Heart left ventricle (tissue), 16 donors: ENCODE data around the gene RND2. TPM values are rescaled to one million over a fixed set of nuclear protein-coding genes. Genes with fewer than 3 reads are reported as not detected.

ENCODE experiments used
- ATAC-seq, 4 donors: fragments of 200-7000 bp; cut with Tn5 transposase; one replicate each; pipeline ENCODE4 v1.9.1; 2020 to 2022; ENCODE audit warnings: moderate library complexity in 4 of 4, mild to moderate bottlenecking in 3 of 4, moderate number of reproducible peaks in 1 of 4
- DNase-seq, 5 donors: peaks; one replicate each; pipeline ENCODE4 v3.0.0-alpha.2; 2020
- H3K27ac ChIP-seq, 12 donors: fragments of 200-600 bp; sonication (generic) in 4 of 12; one replicate each; pipeline versions ENCODE4 v1.5.0 to v1.8.0; 2016 to 2022; ENCODE audit warnings: mild to moderate bottlenecking in 2 of 12
- H3K27me3 ChIP-seq, 9 donors: fragments of 200-600 bp; sonication (generic) in 2 of 9; one replicate each; pipeline versions ENCODE4 v1.5.1 to v1.8.0; 2016 to 2022; ENCODE audit warnings: mild to moderate bottlenecking in 3 of 9
- H3K36me3 ChIP-seq, 9 donors: fragments of 200-600 bp; sonication (generic) in 2 of 9; one replicate each; pipeline versions ENCODE4 v1.5.0 to v1.8.0; 2018 to 2022; ENCODE audit warnings: mild to moderate bottlenecking in 2 of 9
- H3K4me1 ChIP-seq, 12 donors: fragments of 200-600 bp; sonication (generic) in 4 of 12; one replicate each; pipeline versions ENCODE4 v1.5.0 to v1.8.0; 2016 to 2022; ENCODE audit warnings: mild to moderate bottlenecking in 3 of 12
- H3K4me3 ChIP-seq, 12 donors: fragments of 200-600 bp; sonication (generic) in 4 of 12; one replicate each; pipeline versions ENCODE4 v1.5.0 to v1.8.0; 2017 to 2022; ENCODE audit warnings: mild to moderate bottlenecking in 9 of 12, moderate library complexity in 4 of 12
- H3K9me3 ChIP-seq, 12 donors: fragments of 200-600 bp; sonication (generic) in 4 of 12; one replicate each; pipeline versions ENCODE4 v1.5.0 to v1.8.0; 2016 to 2022; ENCODE audit warnings: mild to moderate bottlenecking in 1 of 12
- CTCF ChIP-seq, 12 donors: fragments of 200-600 bp; sonication (generic) in 4 of 12; IDR thresholded peaks; one replicate each; pipeline versions ENCODE4 v1.5.0 to v1.8.0; 2018 to 2022; ENCODE audit warnings: antibody characterized with exemption in 12 of 12, mild to moderate bottlenecking in 5 of 12
- POLR2A ChIP-seq, 2 donors: fragments of 450-650 bp; IDR thresholded peaks; one replicate each; pipeline ENCODE4 v1.6.1; 2017; ENCODE audit warnings: antibody characterized with exemption in 2 of 2, mild to moderate bottlenecking in 2 of 2, moderate library complexity in 2 of 2
- WGBS, 4 donors: extraction: QIAGEN DNeasy Blood & Tissue Kit in 2 of 4; methylation state at CpG; one replicate each; pipeline versions ENCODE4 v1.1.5 to v1.1.7; 2013 to 2018; 5-methylcytosine and 5-hydroxymethylcytosine counted together
- intact Hi-C, 10 donors: fragments of 100-400 bp; cut with DNase I; formaldehyde crosslinking; loops; one replicate each; pipeline versions ENCODE4 v1.11.1 to v1.14.2; 2022
- polyA plus RNA-seq, 2 donors: library from polyadenylated mRNA; stranded (reverse); fragments of 200-250 nt; gene quantifications; one replicate each; pipeline ENCODE4 v1.2.3, GENCODE V29; 2013
- total RNA-seq, 9 donors: library from RNA; depleted of rRNA in 2 of 9; stranded (reverse); fragments of >200 nt in 2 of 9; fragmentation: NEBNext Ultra II Directional in 3 of 9; extraction: Animal tissue kit (Norgen Biotek cat#: 25700) in 3 of 9; gene quantifications; one replicate each; pipeline versions ENCODE4 v1.1.0 to v1.2.4, GENCODE V29; 2016 to 2023
- donor health status: ischemic (EF 13 %, LVEDD 7.1; RV severe dilation, severe dysfunction).
- donor health status: healthy with polysubstance abuse.
- donor health status: DM: no; HTN: yes; CAD: no.
- donor health status: DM: no; HTN: no; CAD: no.
- donor health status: ischemic (EF 25% LVEDD 6.9; RV normal size, moderate dysfunction).
- donor health status: ischemic (EF 25% LVEDD 5.7; RV mildly dilated, moderate dysfunction).
- donor health status: healthy.
- donor health status: DM: yes; HTN: yes; CAD: no.
- donor health status: ischemic (EF 35%, LVEDD 5.7; RV mildly dilated, moderate dysfunction).
- donor health status: nonischemic (EF 11% LVEDD 7.7; RV severe dilation, severe dysfunction).
- donor health status: DM: yes; HTN: yes; CAD: no.
- donor health status: PGD.
- donor health status: ischemic (EF 29% LVEDD 5.4; RV normal size, mild dysfunction).
- donor health status: nonischemic (EF 23%, LVEDD 6.1; RV moderate dilation, normal function).

Gene RND2
- total and polyA plus RNA-seq, 11 donors = 0.10 to 1.6 (median 0.56) TPM

- WGBS, 4 donors = 0 to 1% (median 0%) methylated on average over 26 to 39 of the region's 39 CpGs
- H3K4me3 ChIP-seq = peak within 1 kb of the TSS; percentile 63 to 100 (median 92)
- intact Hi-C loops = loop anchor here in 2 of 10 donors (1.0 kb wide), 2 partner anchors 16 to 18 kb away; partner anchors contain the start of genes RPL27 (in 2 of the 2) and AARSD1 (in 1 of the 2)
- ATAC-seq (peak; percentile 92 to 95 (median 92)), DNase-seq (peak; percentile 94 to 97 (median 95))
- H3K36me3 ChIP-seq = peaks cover 0 to 18% (median 5%) of the 10 kb centered on the region in 9 donors
- H3K27me3 ChIP-seq = no peaks in the 10 kb centered on the region
- TF ChIP-seq CTCF (IDR thresholded peaks at IDR 0.05) (no peak), POLR2A (IDR thresholded peaks at IDR 0.05) (peak in 1 of 2 donors; percentile 40)
- H3K4me1 ChIP-seq = peaks cover 0 to 39% (median 25%) of the 10 kb centered on the region in 12 donors
- H3K9me3 ChIP-seq = no peaks in the 10 kb centered on the region
- H3K27ac ChIP-seq = peak within 1 kb of the TSS; percentile 11 to 93 (median 89)
Observed at GRCh38 chr17:42980274-42980765, 44.7 kb upstream of the RND2 start, which contains the start of gene RUNDC1. Gene RUNDC1, plus strand, starts transcription at chr17:42980565. Its CDS starts 12 bp downstream, at chr17:42980577.

GRCh38 chr17:42980766-42981397, 44.1 kb upstream of the RND2 start:
- Histone ChIP-seq H3K9me3 (no peaks in the 10 kb centered on the region), H3K27ac (peak overlapping the region in 11 of 12 donors; percentile 83 to 93 (median 89)), H3K4me1 (peaks cover 0 to 42% (median 25%) of the 10 kb centered on the region in 12 donors), H3K27me3 (no peaks in the 10 kb centered on the region), H3K36me3 (peaks cover 0 to 23% (median 5%) of the 10 kb centered on the region in 9 donors), H3K4me3 (peak overlapping the region; percentile 63 to 100 (median 92))
- intact Hi-C loops = loop anchor here in 2 of 10 donors (1.0 kb wide), 2 partner anchors 17 kb away; partner anchors contain the start of genes RPL27 (in 2 of the 2) and AARSD1 (in 1 of the 2)
- DNase-seq = peak; percentile 25 to 68 (median 58)
- 0 to 1% (median 1%) methylated on average over 32 to 67 of the region's 67 CpGs for WGBS, 4 donors
- ATAC-seq = peak in 3 of 4 donors; percentile 25 to 55 (median 54)
- no peak for TF ChIP-seq CTCF (IDR thresholded peaks at IDR 0.05)

- Histone ChIP-seq H3K4me1 (peaks cover 0 to 52% (median 25%) of the 10 kb centered on the region in 12 donors), H3K36me3 (peaks cover under 1 to 37% (median 14%) of the 10 kb centered on the region in 9 donors), H3K27ac (no peak overlapping the region), H3K27me3 (no peaks in the 10 kb centered on the region), H3K9me3 (no peaks in the 10 kb centered on the region), H3K4me3 (peak overlapping the region in 2 of 12 donors; percentile 85 to 99)
- DNase-seq = no peak
- intact Hi-C loops = no loop called here
- TF ChIP-seq CTCF (IDR thresholded peaks at IDR 0.05) (no peak), POLR2A (IDR thresholded peaks at IDR 0.05) (no peak)
- no peak for ATAC-seq
Observed at GRCh38 chr17:42982266-42982665, 42.8 kb upstream of the RND2 start.

GRCh38 chr17:42985225-42985624, 39.8 kb upstream of the RND2 start:
- intact Hi-C loops = no loop called here
- Histone ChIP-seq H3K27me3 (no peaks in the 10 kb centered on the region), H3K4me3 (peak overlapping the region in 1 of 12 donors; percentile 35), H3K4me1 (peaks cover 0 to 42% (median 13%) of the 10 kb centered on the region in 12 donors), H3K36me3 (peaks cover 4 to 67% (median 44%) of the 10 kb centered on the region in 9 donors), H3K9me3 (no peaks in the 10 kb centered on the region), H3K27ac (peak overlapping the region in 2 of 12 donors; percentile 22 to 86)
- TF ChIP-seq POLR2A (IDR thresholded peaks at IDR 0.05) (no peak), CTCF (IDR thresholded peaks at IDR 0.05) (no peak)
- DNase-seq = no peak
- ATAC-seq = peak in 1 of 4 donors; percentile 29
- WGBS, 4 donors = 0 to 71% (median 66%) methylated on average over 1 of the region's 1 CpG
